Putamen (tissue), 1 donor: ENCODE data around the gene CKB.

Source experiments
- DNase-seq: peaks from one replicate; pipeline ENCODE4 v3.0.0-alpha.2; 2016; ENCODE audit warnings: low spot score

The CKB gene

DNA sequence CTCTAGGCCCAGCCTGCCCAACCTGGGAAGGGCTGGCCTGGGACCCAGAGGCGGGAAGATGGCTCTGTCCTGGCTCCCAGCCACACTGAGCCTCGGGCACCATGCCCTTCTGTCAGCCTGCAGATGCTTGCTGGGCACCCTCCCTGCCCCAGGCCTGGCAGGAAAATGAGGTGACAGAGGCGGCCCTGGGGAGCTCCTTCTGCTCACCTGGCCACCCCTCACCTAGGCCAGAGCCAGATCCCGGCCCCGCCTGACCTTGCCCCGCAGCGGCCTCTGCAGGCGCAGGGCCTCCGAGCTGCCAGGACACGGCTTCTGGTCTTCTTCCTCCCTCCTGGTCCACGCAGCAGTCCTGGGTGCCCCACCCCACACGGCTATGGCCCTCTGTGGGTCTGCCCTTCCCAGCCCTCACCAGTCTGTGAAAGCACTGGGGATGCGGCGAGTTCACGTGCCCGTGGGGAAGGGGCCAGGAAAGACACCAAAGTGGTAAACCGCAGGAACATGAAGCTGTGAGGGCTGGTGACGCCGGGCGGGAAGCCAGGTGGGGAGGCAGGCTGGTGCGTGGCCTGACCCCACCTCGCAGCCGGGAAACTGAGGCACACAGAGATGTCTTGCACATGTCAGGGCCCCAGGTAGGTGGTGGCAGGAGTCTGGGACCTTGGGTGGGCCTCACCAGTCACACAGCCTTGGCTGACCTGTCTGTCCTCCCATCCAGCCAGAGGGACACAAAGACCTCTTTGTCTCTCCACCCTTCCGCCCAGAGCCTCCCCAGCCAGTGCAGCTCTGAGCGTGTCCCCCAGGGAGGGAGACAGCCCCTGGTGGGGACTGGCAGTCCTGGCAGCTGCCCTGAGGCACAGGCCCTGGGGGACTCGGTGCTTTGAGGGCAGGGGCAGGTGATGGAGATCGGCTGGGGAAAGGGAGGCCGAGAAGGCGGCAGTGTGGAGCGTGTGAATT is 27.0 kb upstream of the CKB start:
- peak; percentile 90 for DNase-seq

DNA sequence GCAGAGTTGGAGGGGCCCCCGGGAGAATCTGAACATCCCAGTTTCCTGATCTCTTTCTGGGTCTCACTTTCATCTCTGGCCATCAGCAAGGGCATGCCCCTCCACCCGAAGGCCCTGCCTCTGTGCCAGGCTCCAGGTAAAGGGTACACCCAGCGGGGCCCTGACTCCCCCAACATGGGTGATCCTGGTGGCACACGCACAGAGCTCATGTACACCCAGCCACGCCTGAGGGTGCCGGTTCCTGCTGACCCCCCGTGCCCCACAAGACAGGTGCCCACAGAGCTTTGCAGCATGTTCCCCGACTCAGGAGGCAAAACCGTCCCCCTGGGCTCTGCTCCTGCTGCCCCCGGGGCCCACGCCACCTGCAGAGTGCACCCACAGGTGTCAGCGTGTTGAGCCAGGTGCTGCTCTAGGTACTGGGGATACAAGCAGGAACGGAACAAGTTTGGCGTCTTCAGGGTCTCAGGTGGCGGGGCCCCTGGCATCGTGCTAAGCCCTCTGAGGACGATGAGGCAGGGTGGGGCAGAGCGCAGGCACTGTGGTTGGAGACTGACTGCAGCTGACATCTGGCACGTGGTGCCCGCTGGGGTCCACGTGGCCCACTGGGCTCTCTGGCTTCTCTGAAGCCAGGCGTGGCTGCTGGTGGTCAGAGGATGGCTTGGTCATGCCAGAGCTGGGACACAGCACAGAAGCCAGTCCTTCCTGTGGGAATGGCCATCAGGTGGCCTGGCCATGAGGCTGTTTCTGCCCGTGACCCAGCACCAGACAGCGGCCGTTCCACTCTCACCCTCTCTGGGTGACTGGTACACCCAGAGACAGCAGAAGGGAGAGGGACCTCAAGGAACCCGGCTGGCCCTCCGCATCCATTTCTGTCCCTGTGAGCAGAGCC is 26.1 kb upstream of the CKB start:
- no peak for DNase-seq

DNA sequence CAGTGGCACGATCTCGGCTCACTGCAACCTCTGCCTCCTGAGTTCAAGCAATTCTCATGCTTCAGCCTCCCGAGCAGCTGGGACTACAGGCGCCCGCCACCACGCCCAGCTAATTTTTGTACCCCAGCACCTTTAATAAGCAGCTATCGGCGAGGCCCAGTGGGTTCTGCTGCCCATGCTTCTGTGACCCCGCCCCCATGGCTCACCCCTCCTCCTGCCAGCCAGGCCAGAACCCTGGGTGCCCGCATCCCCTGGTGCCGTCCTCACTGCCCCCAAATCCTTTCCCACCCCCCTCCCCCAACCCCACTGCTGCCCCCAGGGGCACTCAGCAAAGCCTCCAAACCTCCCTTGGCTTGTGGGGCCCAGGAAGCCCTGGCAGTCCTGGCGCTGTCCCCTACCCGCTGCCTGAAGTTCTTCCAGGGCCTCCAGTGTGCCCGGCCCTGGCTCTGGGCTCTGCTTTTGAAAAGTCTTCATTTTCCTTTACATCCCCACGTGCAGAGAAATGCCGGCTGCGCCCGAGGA is 25.4 kb upstream of the CKB start:
- no peak for DNase-seq

DNA sequence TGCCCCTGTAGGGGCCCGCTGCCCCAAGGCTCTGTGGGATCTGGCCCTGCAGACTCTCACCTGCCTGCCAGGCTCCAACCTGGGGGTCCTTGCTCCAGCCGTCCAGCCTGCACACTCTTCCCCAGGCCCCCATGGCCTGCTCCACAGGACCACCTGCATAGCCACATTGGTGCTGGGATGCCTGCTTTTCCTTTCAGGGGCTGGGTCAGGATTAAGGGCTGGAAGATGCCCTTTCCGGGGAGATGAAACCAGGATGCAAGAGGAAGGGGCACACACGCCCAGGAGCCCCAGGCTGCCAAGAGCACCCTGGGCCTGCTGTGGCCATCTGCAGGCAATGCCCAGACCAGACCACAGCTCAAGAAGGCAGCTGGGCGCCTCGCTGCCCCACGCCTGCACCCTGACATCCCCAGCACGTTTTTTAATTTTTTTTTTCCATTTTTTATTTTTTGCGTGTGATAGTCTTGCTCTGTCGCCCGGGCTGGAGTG is 24.9 kb upstream of the CKB start:
- no peak for DNase-seq

DNA sequence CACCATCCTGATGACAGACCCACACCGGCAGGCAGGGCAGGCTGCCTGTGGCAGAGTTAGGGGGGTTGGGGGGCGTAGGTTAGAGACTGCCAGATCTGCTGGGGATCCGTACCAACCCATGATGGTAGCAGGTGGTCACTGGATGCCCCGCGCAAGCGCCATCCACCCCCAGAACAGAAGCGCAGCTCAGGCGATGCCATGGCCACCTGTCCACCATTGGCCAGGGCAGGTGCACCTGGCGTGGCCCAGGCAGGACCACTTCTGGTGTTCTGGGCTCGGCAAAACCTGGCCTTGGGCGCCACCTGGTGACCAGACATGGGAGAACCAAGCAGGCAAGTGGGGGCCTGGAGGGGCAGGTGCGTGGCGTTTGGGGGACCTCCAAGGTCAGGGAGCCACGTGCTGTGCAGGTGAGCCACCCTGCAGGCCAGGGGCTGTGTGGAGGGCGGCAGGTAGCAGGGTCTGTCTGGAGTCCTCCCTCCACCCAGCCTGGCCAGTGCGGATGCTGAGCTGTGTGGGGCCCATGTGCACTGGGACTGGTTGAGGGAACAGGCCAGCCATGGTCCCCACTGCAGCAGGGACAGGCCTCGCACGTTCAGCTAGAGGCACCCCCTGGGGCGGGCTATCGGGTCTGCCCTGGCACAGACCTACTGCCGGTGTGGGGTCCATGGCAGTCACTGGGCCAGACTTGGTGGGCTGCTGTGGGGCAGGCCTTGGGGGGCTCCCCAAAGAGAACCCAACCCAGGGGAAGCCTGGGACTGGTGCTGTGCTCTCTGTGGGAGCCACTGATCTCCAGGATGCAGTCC is 24.2 kb upstream of the CKB start:
- DNase-seq: peak; percentile 65

DNA sequence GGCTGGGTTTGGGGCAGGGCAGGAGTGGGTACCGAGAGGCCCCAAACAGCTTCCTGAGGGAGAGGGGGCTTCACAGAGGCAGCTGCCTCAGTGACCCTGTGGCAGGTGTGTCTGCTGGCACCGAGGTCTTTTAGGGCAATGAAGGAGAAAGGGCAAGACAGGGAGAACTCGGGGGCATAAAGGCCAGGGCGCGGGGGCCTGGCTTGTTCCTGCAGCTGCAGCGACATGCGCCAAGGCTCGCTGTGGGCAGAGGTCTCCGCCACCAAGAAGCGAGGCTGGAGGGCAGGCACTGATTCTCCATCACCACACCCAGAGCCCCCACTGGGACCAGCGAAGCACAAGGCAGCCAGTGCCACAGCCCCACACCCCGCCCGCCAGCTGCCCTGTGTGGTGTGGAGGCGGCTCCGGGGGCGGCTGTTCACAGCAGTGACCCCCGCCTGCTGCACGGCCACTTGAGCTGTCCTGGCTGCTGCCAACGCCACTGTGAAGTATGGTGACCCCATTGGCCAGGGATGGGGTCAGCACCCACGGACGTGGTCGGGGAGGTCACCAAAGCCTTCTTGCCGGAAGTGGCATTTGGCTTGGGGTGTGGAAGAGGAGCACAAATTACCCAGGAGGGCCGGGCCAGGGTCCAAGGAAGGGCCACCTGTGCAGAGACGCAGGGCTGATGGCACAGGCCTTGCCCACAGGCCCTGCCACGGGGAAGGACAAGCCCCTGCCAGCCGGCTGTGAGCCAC is 23.5 kb upstream of the CKB start:
- DNase-seq: no peak

DNA sequence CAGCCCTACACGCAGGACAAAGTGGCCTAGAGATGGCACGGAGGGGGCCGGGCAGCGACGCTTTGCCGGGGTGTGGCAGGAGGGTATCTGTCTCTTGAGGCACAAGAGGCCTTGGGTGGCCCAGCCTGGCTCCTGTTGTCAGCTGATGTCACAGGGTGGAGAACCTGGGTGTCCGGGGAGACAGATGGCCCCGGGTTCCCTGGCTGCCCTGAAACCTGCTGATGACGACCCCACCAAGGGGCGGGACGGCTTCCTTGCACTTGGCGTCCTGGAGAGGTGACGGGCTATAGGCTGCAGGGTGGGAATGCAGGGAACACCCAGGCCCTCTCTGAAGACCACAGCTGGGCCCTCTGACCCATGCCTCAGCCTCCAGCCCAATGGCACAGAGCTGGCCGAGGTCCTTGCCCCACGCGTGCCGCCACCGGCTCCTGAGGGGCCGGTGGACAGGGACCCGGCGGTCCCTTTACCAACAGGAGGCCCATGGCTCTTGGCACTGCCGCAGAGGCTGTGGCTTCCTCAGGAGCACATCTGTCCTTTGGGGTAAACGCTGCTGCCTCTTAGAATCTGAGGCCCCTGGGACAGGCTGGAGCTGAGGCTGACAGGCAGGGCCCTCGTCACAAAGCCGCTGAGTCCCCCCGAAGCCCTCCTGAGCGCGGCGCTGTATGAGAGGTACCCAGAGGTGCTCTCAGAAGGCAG is 22.7 kb upstream of the CKB start:
- no peak for DNase-seq

DNA sequence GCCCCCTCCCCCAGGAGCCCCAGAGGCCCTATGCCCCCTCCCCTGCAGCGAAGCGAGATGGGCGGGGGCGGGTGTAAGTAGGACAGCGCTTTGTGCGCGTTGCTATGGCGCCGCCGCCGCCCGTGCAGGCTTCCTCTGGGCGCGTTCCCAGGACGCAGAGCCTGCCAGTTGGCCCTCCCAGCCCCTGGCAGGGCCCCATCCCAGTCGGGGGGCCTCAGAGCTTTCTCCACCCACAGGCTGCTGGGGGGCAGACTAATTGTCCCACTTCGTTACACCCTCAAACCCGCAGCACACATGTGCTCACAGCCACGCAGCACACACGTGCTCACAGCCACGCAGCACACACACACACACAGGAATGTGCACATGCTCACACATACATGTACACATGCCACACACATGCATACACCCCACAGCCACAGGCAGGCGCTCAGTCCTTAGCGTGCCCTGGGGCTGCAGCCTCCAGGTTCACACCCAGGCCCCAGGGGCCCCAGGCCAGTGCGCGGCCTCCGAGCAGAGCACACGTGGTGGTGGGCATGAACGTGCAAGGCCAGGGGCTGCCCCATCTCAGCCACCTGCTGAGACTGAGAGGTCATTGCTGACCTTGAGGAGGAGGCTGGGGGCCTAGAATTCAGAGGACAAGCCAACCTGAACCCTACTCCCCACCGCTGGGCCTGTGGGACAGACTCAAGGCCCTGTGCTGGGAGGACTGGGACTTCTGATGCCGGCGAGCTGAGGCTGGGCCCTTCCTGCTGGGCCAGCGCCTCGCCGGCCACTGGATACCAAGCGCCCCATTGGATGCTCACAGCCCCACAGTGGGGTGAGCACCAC is 22.0 kb upstream of the CKB start:
- DNase-seq: peak; percentile 89

DNA sequence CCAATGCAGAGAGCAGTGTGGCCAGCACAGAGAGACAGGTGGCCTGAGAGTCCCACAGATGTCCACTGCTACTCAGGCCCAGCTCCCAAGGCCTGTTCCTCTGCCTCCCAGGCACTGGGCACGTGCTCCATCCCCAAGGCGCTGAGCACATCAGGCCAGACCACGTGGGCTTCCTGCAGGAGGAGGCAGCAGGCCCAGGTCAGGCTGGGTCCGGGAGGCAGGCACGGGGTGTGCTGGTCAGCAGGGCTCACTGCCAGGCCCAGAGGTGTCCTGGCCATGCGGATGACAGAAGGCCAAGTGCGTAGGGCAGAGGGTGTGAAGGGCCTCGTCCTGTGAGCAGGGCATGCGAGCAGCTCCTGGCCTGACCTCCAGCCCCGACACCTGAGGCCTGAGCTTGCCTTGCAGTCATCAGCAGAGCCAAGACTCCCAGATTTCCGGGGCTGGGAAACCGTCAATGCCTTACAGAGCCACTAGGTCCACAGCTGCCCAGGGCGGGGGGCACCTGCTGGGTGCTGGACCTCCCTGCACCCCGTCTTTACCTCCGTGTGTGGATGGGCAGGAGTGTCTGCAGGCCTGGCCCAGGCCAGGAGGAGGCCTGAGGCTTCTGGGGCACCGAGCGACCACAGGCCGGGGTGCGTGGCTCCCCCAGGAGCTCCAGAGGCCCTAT is 21.2 kb upstream of the CKB start:
- no peak for DNase-seq

DNA sequence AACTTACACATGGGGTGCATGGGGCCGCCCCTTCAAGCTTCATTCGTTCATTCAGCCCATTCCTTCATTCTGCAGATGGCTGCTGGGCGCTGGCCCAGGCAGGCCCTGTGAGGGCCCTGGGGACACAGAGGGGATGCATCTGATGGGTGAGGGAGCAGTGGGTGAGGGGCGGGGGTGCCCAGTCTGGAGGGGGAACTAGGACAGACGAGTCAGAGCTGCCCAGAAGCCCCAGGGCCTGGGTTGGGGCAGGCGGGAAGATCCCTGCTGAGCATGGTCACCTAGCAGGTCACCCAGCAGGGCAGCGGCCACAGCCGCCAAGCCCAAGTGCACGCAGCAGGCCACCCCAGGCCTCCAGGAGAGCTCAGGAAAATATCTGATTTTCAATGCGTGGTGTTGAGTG is 20.5 kb upstream of the CKB start:
- DNase-seq: no peak

DNA sequence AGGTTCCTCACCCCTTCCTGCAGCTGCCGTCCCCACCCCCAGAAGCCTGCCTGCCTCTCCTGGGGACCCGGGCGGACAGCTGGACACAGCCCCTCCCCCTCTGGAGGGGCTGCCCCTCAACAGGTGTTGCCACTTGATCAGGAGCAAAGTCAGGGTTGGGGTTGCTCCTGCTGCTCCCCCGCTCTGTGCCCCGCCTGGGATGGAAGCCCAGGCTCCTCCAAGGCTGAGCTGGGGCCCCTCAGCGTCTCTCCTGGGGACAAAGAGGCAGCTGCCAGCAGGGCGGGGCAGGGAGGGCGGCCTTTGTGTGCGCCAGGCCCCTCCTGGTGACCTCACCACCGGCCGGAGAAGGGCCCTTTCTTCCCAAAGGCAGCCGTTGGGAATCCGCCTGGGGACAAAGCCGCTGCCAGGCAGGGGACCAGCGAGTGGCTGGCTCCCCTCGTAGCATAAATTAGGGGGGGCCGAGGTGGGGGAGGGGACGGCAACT is 20.0 kb upstream of the CKB start:
- DNase-seq: peak; percentile 97

DNA sequence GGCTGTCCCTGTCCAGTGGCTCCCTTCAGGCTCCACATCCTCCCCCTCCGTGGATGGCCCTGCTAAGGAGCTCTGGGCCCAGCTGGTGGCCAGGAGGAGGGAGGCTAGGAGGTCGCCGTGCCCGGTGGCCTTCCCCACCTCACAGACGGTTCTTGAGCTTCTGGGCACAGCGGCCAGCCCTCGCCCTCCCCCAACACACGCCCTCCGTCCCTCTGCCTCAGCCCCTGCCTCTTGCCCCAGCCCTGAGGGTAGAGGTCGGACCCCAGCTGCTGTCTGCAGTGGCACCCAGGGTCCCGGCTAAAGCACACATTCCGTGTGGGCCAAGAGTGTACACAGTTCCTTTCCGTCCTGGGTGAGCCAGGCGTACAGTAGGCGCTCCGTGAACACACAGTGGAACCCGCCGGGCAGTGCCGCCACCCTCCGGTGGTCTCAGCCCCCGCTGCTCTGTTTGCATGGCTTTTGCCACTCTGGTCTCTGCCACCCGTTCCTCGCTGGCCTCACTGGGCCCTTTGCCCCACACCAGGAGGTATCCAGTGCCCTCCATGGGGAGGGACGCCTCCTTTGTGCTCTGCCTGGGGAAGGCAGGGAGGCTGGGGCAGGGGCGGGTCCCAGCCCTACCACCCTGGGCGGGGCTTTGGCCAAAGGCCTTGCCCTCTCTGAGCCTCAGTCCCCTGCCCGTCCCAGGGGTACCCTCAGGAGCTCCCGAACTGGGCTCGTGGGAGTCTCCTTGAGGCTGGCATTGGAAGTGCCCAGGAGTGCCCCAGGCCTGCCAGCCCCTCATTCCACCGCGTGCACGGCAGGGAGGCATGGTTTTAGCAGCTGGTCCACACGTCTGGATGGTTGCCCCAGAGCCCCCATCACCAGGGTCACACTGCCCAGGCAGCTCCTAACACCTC is 19.3 kb upstream of the CKB start:
- no peak for DNase-seq

DNA sequence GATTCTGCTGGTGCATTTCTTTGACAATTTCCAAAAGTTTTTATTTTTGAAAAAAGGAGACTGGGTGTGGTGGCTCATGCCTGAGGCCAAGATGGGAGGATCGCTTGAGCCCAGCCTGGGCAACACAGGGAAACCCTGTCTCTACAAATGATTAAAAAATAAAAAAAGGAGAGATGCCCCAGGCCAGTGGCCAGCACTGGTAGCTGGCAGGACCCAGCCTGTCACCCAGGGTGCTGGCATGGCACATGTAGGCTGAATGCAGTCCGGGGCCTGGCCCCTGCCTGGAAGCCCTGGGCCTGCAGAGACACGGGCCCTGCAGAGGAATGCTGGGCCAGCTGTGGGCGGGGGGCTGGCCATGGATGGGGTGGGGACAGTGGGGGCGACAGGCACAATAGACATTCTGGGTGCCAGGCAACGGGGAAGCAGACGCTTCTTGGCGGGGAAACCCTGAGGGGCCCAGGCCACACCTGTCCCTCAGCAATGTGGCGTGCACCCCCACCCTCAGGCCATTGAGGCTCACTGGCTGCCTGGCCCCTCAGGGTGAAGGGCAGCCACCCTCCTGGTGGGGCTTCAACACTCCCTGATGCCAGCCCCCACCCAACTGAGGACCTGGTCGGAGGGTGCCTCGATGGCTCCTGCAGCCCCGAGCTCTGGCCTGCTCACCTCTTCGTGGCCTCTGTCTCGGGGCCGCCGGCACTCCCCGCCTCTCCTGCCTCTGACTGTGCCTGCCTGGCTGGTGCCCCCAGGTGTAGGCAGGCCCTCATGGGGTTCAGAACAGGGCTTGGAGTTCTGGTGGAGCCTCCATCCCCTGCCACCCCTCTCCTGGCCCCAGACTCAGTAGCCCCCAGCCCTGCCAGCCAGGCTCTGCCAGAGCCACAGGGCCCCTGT is 18.4 kb upstream of the CKB start:
- no peak for DNase-seq

DNA sequence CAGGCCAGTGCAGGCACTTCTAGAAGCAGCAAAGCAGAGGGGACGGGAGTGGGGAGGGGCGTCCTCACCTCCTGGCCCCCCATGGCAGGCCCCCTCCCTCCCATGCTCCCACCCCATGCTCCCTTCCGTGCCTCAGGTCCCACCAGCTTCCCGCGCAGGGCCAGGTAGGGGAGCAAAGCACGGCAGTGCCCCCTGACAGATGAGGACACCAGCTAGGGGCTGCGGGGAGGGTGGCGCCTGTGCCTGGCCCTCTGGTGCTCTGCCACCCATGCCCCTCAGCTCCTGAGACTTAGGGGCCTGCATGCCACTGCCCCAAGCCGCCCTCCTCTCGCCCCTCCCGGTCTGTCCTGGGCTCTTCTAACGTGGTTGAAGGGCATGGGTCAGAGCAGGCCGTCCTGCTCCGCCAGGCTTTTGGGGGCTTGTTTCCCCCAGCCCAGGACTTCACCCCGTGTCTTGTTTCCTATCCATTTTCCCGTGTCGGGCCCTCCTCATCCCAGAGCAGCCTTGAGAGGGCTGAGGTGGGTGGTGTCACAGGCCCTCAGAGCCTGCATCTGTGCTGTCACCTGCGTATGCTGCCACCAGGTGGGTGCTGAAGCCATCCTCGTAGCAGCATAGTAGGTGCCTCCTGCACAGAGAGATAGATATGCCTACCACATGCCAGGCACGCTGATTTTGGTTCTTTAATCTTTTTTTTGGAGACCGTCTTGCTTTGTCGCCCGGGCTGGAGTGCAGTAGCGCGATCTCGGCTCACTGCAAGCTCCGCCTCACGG is 16.6 kb upstream of the CKB start:
- DNase-seq: no peak

DNA sequence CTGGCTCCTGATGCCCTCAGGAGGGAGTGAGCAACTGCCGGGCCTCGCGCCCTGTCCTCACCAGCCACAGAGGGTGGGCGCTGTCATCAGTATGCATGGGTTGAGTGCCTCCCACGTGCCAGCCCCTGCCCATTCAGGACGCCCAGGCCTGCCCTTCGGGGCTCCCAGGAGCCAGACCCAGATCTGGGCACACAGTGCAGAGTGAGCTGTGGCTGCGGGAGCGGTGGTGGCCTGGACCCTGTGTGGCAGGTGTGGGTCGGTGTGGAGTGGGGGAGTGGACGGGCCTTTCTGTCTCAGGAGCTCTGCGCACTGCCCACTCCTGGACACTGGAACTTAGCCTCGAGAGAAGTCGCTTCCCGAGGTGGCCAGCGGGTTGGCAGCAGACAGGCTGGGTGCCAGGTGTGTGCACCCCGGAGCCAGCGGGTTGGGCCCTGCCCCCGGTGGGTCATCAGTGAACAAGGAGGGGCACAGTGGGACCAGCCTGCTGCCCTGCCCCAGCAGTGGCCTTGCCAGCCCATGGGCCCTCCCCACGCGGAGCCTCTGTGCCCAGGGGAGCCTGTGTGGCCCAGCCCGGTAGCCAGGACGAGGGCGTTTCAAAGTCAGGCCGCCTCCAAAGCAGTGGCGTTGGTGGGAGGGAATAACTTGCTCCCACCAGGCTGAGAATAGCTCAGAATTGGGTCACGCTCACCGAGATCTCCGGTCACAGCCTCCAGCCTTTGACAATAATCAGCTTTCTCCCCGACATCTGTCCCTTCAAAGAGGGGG is 15.8 kb upstream of the CKB start:
- DNase-seq: no peak
